Airway epithelial cell (primary cell): Measurements from ENCODE around the gene NOL4L. TPM values are rescaled to one million over a fixed set of nuclear protein-coding genes. Genes with fewer than 3 reads are reported as not detected.

Experiments
- total RNA-seq: library from RNA; depleted of rRNA; stranded (reverse); fragments of >200 nt; gene quantifications from 2 replicates; pipeline ENCODE4 v1.2.3, GENCODE V29; 2015

Gene NOL4L, protein sequence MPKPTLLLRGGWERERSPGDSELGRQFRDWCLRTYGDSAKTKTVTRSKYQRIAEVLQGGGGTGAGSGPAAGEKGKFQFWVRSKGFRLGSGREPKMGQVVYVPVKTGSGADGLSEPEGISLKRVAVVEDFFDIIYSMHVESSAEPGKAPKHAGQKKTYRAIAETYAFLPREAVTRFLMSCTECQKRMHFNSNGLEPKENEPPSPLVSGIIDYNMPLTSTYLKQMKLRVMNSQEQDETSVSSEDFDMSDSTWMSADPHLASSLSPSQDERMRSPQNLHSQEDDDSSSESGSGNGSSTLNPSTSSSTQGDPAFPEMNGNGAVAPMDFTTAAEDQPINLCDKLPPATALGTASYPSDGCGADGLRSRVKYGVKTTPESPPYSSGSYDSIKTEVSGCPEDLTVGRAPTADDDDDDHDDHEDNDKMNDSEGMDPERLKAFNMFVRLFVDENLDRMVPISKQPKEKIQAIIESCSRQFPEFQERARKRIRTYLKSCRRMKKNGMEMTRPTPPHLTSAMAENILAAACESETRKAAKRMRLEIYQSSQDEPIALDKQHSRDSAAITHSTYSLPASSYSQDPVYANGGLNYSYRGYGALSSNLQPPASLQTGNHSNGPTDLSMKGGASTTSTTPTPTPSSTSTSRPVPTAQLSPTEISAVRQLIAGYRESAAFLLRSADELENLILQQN
- 9.3 and 16.4 TPM in 2 replicates for total RNA-seq

DNA sequence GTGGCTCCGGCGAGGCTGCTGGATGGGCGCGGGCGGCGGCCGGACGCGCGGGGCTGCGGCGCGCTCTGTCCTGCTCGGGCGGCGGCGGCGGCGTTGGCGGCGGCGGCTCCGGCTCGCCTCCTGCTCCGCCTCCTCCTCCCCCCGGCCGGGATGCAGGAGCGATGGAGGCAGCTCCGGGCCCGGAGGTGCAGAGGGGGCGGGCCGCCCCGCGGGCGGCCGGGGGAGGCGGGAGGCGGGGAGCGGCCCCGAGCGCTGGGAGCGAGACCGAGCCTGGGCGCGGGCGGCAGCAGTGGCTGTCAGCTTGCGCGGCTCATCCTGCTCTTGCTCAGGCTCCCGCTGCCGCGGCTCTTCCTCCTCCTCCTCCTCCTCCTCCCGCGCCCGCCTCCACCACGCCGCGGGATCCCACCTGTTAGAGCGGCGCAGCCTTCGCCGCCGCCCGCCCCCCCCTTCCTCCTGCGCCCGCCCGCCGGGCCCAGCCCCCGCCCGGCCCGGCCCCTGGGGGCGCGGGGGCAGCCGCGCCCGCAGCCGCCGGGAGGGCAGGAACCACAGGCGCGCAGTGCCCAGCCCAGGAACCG, at the start of gene NOL4L:
Gene NOL4L, minus strand, starts transcription at position 323 of the 575 bp plus-strand sequence. CDS start 443 bp downstream, outside the sequence.

Other genes with a start within 250 kb of the NOL4L start
- 15.0 and 18.1 TPM in 2 replicates for gene ASXL1, start 227.0 kb downstream of the NOL4L start, total RNA-seq
- gene C20orf203, start 88.6 kb upstream of the NOL4L start, total RNA-seq, result not detected in 2 replicates
- 9.9 and 23.6 TPM in 2 replicates for gene COMMD7, start 158.1 kb upstream of the NOL4L start, total RNA-seq
- gene DNMT3B, start 177.1 kb upstream of the NOL4L start, total RNA-seq, result 0.88 and 2.5 TPM in 2 replicates
- gene MAPRE1, start 234.6 kb upstream of the NOL4L start, total RNA-seq, result 77.8 and 80.2 TPM in 2 replicates